PC-3 (cell line): ENCODE measurements around the gene ZNF10. TPM values are rescaled to one million over a fixed set of nuclear protein-coding genes. Genes with fewer than 3 reads are reported as not detected.

Experiments used
- ATAC-seq: fragments of 200-7000 bp; cut with Tn5 transposase; 2 replicates; pipeline ENCODE4 v1.9.1; 2020; ENCODE audit warnings: mild to moderate bottlenecking, moderate library complexity
- BruUV-seq: library from RNA; stranded (reverse); fragments of 400-500 nt; replicated peaks from 2 replicates; lab custom pipeline; 2021; lab: Mats Ljungman, UMichigan
- CTCF ChIA-PET: fragments of 300-600 bp; sonication (Branson Sonifier 250); formaldehyde crosslinking; loops from one replicate; lab custom pipeline; 2022; ENCODE audit warnings: antibody characterized with exemption; lab: Charles Lee
- POLR2A ChIA-PET: fragments of 300-600 bp; sonication (Branson Sonifier 250); formaldehyde crosslinking; loops from one replicate; lab custom pipeline; 2022; ENCODE audit warnings: antibody characterized with exemption; ENCODE audit not compliant: unreplicated experiment; lab: Charles Lee
- DNase-seq: peaks from one replicate; pipeline ENCODE4 v3.0.0-alpha.2; 2015
- H2AFZ ChIP-seq: fragments of 300-600 bp; sonication (generic); 2 replicates; pipeline ENCODE4 v1.6.0; 2016; ENCODE audit warnings: antibody characterized with exemption, low read length
- H3F3A ChIP-seq: fragments of 300-600 bp; sonication (generic); one replicate; pipeline ENCODE4 v1.6.0; 2017; ENCODE audit warnings: antibody characterized with exemption, low read length, control low read depth, mild to moderate bottlenecking; ENCODE audit not compliant: unreplicated experiment
- H3K27ac ChIP-seq: fragments of 300-600 bp; sonication (generic); 2 replicates; pipeline ENCODE4 v1.5.1; 2016; ENCODE audit warnings: mild to moderate bottlenecking, low read length
- H3K27me3 ChIP-seq: fragments of 300-600 bp; sonication (generic); 2 replicates; pipeline ENCODE4 v1.6.1; 2016; ENCODE audit warnings: low read length, mixed read lengths
- H3K36me3 ChIP-seq: fragments of 300-600 bp; sonication (generic); 2 replicates; pipeline ENCODE4 v1.6.1; 2016; ENCODE audit warnings: low read depth, mixed run types, low read length, mixed read lengths
- H3K4me1 ChIP-seq: fragments of 300-600 bp; sonication (generic); 2 replicates; pipeline ENCODE4 v1.5.1; 2016; ENCODE audit warnings: low read length; ENCODE audit not compliant: insufficient read depth
- H3K4me2 ChIP-seq: fragments of 300-600 bp; sonication (generic); 2 replicates; pipeline ENCODE4 v1.6.0; 2016; ENCODE audit warnings: low read length
- H3K4me3 ChIP-seq: fragments of 300-600 bp; sonication (generic); 2 replicates; pipeline ENCODE4 v1.5.1; 2016; ENCODE audit warnings: mild to moderate bottlenecking, low read length, mixed read lengths
- H3K79me2 ChIP-seq: fragments of 300-600 bp; sonication (generic); 2 replicates; pipeline ENCODE4 v1.6.1; 2017; ENCODE audit warnings: low read length, mixed read lengths
- H3K9ac ChIP-seq: fragments of 300-600 bp; sonication (generic); 2 replicates; pipeline ENCODE4 v1.6.0; 2016; ENCODE audit warnings: mild to moderate bottlenecking, low read length
- H3K9me2 ChIP-seq: fragments of 300-600 bp; sonication (generic); replicated peaks from 2 replicates; pipeline ENCODE4 v1.6.1; 2016; ENCODE audit warnings: mixed run types, low read length, mixed read lengths
- H3K9me3 ChIP-seq: fragments of 300-600 bp; sonication (generic); 2 replicates; pipeline ENCODE4 v1.6.1; 2016; ENCODE audit warnings: low read length, mixed read lengths
- H4K20me1 ChIP-seq: fragments of 300-600 bp; sonication (generic); 2 replicates; pipeline ENCODE4 v1.6.1; 2016; ENCODE audit warnings: low read length, mixed read lengths
- EZH2 ChIP-seq: fragments of 300-600 bp; sonication (generic); IDR thresholded peaks from one replicate; pipeline ENCODE4 v1.6.1; 2017; ENCODE audit warnings: antibody characterized with exemption, mild to moderate bottlenecking, low read length; ENCODE audit not compliant: unreplicated experiment
- EZH2phosphoT487 ChIP-seq: fragments of 300-600 bp; sonication (generic); IDR thresholded peaks from 2 replicates; pipeline ENCODE4 v1.6.1; 2018; ENCODE audit warnings: mild to moderate bottlenecking, antibody characterized with exemption, low read length, borderline replicate concordance
- intact Hi-C: fragments of 100-400 bp; cut with micrococcal nuclease; formaldehyde crosslinking; loops from 2 replicates; pipeline ENCODE4 v1.9.0; 2023
- total RNA-seq: library from RNA; depleted of rRNA; stranded (reverse); fragments of >200 nt; gene quantifications from 2 replicates; pipeline ENCODE4 v1.2.3, GENCODE V29; 2014
- TF ChIP-seq, protein P1 (sequence below): fragments of 300-600 bp; sonication (generic); conservative IDR thresholded peaks from 2 replicates; pipeline ENCODE4 v1.5.1; 2017; ENCODE audit warnings: antibody characterized with exemption, low read depth, mild to moderate bottlenecking, low read length

Gene ZNF10
- total RNA-seq, 1 experiment from 2014 or later = 1.9 TPM

DNA sequence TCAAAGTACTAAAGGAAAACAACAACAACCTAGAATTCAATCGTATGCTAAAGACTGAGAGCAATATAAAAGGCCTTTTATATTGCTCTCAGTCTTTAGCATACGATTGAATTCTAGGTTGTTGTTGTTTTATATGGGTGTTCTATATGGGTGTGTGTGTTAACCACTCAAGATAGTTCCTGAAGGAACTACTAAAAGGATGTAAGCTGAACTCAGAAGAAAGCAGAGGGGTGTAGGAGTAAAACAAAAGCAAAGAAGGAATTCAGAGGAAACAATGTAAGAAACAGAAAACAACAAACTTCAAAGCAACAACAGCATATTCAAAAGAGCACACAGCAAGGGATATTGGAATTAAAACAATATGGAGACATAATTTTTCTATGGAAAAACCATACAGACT, 5.8 kb upstream of the ZNF10 start:
- no peak overlapping the region for H3K4me2 ChIP-seq
- no peaks in the 10 kb centered on the region for H3K9me2 ChIP-seq
- H3K4me3 ChIP-seq = no peak overlapping the region
- DNase-seq (no peak), ATAC-seq (no peak)
- H4K20me1 ChIP-seq = no peaks in the 10 kb centered on the region
- no peak overlapping the region for H3K9ac ChIP-seq
- ChIA-PET CTCF (no interaction called here), POLR2A (no interaction called here)
- TF ChIP-seq EZH2 (no peak), EZH2phosphoT487 (no peak)
- TF ChIP-seq, protein P1, sequence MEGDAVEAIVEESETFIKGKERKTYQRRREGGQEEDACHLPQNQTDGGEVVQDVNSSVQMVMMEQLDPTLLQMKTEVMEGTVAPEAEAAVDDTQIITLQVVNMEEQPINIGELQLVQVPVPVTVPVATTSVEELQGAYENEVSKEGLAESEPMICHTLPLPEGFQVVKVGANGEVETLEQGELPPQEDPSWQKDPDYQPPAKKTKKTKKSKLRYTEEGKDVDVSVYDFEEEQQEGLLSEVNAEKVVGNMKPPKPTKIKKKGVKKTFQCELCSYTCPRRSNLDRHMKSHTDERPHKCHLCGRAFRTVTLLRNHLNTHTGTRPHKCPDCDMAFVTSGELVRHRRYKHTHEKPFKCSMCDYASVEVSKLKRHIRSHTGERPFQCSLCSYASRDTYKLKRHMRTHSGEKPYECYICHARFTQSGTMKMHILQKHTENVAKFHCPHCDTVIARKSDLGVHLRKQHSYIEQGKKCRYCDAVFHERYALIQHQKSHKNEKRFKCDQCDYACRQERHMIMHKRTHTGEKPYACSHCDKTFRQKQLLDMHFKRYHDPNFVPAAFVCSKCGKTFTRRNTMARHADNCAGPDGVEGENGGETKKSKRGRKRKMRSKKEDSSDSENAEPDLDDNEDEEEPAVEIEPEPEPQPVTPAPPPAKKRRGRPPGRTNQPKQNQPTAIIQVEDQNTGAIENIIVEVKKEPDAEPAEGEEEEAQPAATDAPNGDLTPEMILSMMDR = no peak
- no peaks in the 10 kb centered on the region for H3K27me3 ChIP-seq
- H2AFZ ChIP-seq = no peak overlapping the region
- peaks cover 88% of the 10 kb centered on the region for H3K36me3 ChIP-seq
- H3K4me1 ChIP-seq = no peaks in the 10 kb centered on the region
- H3K27ac ChIP-seq = no peak overlapping the region
- H3K79me2 ChIP-seq = no peaks in the 10 kb centered on the region
- H3K9me3 ChIP-seq = peaks cover 78% of the 10 kb centered on the region
- no TSS peak for BruUV-seq
- intact Hi-C loops = no loop called here
- H3F3A ChIP-seq = no peaks in the 10 kb centered on the region

DNA sequence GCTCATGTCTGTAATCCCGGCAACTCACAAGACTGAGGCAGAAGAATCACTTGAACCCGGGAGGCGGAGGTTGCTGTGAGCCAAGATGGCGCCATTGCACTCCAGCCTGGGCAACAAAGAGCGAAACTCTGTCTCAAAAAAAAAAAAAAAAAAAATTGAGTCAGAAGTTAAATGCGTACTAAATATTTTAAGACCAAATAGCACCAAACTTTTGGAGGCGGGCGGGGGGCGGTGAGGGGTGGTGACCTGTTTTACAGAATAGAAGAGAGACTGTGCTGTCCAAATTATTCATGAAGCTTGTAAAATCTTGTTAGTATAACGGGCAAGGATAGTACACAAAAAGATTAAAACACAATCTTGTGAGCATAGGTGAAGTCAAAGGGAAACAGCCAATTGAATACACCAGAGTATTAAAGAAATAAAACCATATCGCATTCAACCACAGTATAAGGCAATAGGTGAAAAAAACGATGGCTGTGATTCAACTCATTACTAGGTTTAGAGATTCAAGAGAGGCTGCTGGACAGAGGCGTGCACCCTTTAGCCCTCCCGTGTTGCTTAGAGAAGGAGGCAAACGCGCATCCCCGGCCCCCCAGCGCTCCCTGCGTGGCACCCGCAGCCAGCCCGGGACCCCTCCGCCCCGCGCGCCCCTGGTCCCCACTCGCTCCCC, 924 bp upstream of the ZNF10 start:
- CTCF ChIA-PET = no interaction called here
- Histone ChIP-seq H3K4me3 (peak overlapping the region; percentile 80), H3K4me1 (no peaks in the 10 kb centered on the region), H3K9me2 (no peaks in the 10 kb centered on the region), H3K27me3 (no peaks in the 10 kb centered on the region), H3K79me2 (no peaks in the 10 kb centered on the region), H3K27ac (peak overlapping the region; percentile 65), H3K9ac (peak overlapping the region; percentile 70), H2AFZ (peak overlapping the region; percentile 97), H4K20me1 (no peaks in the 10 kb centered on the region), H3K4me2 (peak overlapping the region; percentile 87), H3K36me3 (peaks cover 62% of the 10 kb centered on the region), H3K9me3 (peaks cover 43% of the 10 kb centered on the region), H3F3A (no peaks in the 10 kb centered on the region)
- ATAC-seq (peak; percentile 12), DNase-seq (peak; percentile 35)
- TF ChIP-seq EZH2phosphoT487 (no peak), EZH2 (no peak)
- TF ChIP-seq, protein P1 = no peak
- BruUV-seq = no TSS peak
- intact Hi-C loops = no loop called here
- POLR2A ChIA-PET = no interaction called here

DNA sequence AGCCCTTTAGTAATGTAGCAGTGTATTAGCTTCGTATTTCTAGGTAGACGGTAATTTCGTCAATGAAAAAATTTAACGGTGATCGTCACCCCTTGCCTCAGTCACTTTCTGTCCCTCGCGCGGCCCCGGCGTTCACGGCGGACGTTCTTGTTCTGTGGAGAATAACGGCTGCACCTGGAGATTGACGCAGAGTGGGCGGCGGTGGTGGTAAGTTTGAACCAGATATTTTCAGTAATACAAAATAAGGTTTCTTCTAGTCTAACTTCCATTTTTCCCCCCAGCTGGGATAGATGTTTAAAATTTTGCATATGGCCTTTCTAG, 341 bp downstream of the ZNF10 start:
- peak overlapping the region; percentile 70 for H3K9ac ChIP-seq
- H3K27ac ChIP-seq = no peak overlapping the region
- ChIA-PET CTCF (no interaction called here), POLR2A (no interaction called here)
- ATAC-seq = no peak
- peak overlapping the region; percentile 97 for H2AFZ ChIP-seq
- intact Hi-C loops = no loop called here
- peaks cover 62% of the 10 kb centered on the region for H3K36me3 ChIP-seq
- DNase-seq = no peak
- no peaks in the 10 kb centered on the region for H3K4me1 ChIP-seq
- peaks cover 41% of the 10 kb centered on the region for H3K9me3 ChIP-seq
- TSS peak; percentile 80 for BruUV-seq
- TF ChIP-seq EZH2phosphoT487 (no peak), EZH2 (no peak)
- TF ChIP-seq, protein P1 = no peak
- no peaks in the 10 kb centered on the region for H3F3A ChIP-seq
- H3K4me3 ChIP-seq = peak overlapping the region; percentile 80
- no peaks in the 10 kb centered on the region for H3K27me3 ChIP-seq
- no peaks in the 10 kb centered on the region for H3K9me2 ChIP-seq
- H3K79me2 ChIP-seq = no peaks in the 10 kb centered on the region
- no peaks in the 10 kb centered on the region for H4K20me1 ChIP-seq
- H3K4me2 ChIP-seq = peak overlapping the region; percentile 87
